CD4-positive, alpha-beta T cell treated with Interleukin-12 subunit alpha and Interleukin-12 subunit beta, for 1 hour (primary cell): ENCODE results near the gene SLC25A22.

Experiments
- DNase-seq: peaks from one replicate; pipeline ENCODE4 v3.0.0-alpha.2; 2020

SLC25A22 gene

DNA sequence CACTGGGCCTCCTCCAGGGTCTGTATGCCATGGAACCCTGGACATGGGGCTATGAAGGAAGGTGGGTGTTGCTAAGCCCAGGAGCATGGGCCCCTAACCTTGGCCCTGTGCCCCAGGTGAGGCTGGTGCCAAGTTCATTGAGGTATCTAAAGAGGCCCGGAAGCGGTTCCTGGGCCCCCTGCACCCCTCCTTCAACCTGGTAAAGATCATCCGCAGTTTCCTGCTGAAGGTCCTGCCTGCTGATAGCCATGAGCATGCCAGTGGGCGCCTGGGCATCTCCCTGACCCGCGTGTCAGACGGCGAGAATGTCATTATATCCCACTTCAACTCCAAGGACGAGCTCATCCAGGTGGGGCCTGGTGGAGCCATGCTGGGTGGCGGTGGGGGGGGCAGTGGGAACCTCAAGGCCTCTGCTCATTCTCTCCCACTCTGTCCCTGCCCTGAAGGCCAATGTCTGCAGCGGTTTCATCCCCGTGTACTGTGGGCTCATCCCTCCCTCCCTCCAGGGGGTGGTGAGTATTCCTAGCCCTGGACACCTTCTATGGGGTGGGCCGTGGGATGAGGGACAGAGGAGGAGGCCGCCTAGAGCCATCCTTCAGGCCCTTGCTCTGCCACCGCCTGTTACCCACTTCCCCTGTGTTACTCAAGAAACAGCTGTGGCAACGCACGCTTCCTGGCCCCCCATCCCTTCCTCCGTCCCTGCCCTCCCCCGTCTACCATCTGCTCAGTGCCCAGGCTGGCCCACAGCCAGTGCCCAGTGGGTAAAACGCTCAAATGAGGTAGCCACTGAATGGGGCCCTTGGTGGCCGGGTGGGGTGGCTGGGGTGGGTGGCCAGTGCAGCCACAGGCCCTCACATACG is 23.7 kb upstream of the SLC25A22 start:
- DNase-seq: no peak

DNA sequence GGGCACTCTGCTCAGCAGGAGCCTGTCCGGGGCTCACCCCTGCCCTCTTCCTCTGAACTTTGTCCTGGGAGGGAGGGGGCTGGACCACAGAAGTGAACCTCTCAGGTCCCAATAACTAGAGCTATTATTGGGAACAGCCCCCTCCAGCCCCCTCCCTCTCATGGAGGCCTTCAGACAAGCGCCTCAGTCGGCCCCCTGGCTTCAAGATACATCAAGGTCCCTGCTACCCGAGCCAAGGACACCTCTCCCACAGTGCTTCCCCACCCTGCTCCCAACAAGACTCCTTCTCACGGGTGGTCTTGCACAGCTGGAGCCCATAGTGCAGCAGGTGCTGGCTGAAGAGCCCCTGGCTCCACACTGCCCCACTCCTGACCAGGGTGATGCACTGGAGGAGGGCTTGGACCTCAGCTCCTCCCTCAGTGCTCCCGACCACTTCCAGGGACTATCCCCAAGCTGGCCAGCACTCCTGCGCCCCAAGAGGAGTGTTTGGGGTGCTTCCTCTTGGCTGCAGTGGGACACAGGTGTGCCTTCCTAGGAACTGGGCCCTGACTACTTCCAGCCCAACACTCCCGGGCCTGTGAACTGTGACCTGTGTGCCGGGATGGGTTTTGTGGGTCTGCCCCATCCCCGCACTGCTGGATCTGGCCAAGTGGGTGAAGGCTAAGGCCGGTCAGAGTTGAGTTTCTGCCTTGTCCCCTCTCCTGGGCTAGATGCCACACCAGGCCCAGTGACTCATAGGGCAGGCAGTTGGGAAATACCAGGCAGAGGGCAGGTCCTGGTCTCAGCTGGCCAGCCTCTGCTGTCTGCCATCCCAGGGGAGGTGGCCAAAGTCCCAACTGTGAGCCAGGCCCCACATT is 22.8 kb upstream of the SLC25A22 start:
- no peak for DNase-seq

DNA sequence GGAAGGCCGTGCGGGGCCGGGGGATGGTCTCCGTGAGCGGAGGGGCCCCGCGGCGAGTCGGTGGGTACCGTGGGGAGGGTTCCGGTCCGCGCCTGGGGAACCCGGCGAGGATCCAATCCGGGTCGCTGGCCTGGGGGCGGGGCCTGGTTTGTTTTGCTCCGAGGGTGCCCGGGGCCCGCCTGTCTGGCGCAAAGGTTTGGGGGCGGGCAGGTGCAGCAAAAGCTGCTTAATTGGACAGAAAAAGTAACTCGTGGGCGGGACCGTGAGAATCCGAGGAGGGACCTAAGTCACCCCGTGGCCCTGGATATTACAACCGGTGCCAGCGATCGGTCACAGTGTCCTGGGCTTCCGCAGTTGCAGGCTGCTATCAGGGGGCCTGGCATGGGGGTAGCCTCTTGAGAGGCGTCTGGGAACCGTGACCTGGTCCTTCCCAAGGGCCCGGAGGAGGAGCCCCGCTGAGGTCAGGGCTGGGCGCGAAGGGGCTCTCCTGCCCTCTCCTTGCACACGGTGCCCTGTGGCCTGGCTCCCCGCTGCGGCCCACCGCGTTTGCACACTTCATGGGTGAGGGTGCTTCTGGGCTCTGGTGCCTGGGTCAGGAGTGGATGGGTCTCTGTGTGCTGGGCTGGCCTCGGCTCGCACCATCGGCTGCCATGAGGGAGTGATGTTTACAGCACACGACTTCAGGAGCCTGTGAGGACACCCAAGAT is 22.0 kb upstream of the SLC25A22 start:
- peak; percentile 95 for DNase-seq

DNA sequence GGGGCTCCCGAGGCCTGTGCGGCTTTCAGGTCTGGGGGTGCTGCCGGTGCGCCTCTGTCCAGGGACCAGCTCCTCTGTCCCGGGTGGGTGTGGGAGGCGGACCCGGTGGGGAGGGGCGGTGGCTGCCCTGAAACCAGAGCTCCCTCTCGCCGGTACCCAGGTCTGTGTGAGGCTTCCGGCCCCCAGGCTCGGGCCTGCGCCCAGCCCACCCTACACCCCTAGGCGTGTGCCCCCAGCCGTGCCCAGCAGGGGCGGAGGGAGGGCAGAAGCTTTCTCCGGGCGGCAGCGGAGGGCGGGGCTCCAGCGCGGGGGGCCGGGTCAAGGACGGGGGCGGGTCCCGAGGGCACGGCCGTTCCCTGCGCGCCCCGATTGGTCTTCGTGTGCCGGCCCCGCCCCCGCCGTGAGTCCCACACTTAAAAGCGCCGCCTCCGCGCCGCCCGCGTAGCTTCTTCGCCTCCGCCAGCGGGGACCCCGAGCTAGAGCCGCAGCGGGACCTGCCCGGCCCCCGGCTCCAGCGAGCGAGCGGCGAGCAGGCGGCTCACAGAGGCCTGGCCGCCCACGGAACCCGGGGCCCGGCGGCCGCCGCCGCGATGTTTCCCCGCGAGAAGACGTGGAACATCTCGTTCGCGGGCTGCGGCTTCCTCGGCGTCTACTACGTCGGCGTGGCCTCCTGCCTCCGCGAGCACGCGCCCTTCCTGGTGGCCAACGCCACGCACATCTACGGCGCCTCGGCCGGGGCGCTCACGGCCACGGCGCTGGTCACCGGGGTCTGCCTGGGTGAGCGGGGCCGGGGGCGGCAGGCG is 21.2 kb upstream of the SLC25A22 start:
- DNase-seq: peak; percentile 93

DNA sequence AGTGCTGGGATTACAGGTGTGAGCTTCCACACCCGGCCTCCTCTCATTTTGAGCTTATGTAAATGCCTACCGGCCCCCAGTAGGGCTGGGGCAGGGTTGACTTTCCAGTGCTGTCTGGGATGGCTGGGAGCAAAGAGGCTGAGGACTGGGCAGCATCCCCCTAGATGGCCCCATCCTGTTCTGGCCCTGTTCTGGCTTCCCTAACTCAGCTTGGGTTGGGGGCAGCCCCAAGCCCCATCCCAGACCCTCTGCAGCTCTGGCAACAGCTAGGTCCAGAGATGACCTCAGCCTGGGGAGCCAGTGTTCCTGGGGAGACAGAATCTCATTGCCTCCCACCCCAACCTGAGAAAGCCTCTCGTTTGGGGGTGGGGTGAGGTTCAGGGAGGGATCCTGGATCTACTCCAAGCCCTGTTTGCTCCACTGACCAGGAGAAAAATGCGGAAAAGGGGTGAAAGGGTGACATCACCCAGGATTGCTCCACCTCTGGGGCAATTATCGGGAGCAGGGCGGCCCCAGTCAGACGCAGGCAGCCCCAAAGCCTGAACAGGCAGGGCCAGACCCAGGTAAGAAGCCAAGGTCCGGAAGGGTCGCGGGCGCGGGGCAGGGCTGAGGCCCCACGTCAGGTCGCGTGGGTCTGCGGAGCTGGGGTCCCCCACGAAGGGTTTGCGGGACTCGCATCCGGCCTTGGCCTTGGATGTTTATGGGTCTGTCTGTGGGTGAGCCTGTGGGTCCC is 20.5 kb upstream of the SLC25A22 start, which contains the start of gene PNPLA2:
Gene PNPLA2, plus strand, starts transcription at position 519 of the 733 bp plus-strand sequence. CDS start 805 bp downstream, outside the sequence.
- DNase-seq: no peak

DNA sequence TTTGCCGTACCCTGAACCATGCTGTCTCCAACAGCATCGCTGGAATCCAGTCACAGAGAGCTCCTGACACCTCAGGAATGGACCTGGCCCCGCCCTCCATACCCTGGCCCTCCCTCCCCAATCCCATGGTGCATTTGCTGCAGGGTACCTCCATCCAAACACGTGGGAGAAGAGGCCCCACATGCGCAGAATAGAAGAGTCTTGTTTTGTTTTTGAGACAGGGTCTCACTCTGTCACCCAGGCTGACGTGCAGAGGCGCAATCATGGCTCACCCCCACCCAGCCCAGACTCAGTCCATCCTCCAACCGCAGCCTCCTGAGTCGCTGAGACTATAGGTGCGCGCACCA is 18.3 kb upstream of the SLC25A22 start:
- DNase-seq: no peak

DNA sequence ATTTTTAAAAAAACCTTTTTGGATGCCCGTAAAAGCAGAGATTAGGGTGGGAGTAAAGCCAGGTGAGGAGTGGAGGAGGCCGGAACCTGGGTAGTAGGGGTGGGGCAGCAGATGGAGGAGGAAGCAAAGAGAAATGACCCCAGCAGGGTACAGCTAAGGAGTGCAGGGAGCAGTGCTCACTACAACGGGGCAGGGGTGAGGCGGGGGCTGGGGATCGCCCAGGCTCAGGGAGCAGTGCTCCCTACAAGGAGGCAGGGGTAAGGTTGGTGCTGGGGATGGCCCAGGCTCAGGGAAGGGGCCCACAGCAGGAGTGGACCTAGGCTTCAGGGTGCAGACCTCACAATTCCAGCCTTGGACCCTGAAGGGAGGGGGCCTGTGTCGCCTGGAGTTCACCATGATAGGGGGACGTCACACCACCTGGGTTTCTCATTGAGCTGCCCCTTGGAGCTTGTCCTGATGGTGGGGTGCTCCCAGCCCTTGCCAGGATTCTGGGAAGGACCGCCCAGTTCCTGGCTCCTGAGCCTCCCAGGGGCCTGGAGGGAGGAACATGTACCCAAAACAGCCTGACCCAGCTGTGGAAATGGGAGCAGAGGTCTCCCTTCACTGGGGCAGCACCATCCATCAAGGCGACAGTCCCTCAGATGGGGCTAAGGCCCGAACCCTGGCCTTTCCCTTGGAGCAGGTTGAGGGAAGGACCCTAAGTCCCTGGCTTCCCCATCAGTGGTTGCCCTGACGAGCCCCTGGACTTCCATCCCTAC is 17.8 kb upstream of the SLC25A22 start:
- no peak for DNase-seq

DNA sequence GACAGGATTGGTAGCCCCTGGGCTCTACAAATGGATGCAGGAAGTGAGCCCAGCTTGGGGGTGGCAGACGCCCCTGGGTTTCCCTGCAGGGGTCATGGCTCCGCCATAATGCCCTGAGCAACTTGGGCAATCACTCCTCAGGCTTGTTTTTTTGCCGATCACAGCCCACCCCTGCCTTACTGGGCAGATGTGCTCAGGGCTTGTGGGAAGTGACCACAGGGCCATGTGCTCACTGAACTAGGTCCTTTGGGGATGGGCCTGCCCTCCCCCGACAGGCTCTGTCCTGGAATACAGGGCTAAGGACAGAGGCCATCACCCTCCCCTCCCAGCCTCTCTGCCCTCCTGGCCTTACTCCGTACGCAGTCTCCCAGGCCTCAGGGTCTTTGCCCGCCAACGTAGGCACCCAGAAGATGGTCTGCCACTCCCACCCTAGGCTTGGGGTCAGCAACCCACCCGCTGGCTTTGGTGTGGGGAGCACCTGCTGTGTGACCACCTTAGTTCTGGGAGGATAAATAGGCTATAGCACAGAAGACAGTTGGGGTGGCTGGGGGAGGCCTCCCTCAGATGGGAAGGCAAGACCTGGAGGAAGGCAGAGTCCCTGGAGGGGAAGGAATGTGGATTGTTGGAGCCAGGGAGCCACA is 15.5 kb upstream of the SLC25A22 start:
- no peak for DNase-seq

DNA sequence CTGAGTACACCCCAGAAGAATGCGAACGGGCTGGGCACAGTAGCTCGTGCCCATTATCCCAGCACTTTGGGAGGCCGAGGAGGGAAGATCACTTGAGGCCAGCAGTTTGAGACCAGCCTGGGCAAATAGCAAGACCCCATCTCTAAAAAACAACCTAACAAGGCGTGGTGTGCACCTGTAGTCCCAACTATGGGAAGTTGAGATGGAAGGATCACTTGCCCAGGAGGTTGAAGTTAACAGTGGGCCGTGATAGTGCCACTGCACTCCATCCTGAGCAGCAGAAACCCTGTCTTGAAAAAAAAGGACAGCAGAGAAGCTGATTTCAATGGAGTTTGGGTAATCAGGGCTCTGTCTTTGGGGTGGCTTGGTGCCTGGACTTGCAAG is 15.0 kb upstream of the SLC25A22 start:
- DNase-seq: no peak

DNA sequence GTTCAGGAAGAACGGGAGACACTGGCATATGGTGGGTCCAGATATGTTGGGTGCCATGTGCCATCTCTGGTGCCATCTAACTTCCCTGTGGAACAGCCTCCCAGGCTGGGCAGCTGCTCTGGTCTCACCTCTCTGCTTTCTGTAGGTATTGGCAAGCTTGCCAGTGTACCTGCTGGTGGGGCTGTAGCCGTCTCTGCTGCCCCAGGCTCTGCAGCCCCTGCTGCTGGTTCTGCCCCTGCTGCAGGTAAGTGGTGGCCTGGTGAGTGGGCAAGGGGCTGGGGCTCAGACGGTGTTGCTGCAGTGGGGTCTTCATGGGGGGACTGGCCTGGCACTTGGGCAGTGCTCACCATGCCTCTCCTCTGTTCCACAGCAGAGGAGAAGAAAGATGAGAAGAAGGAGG is 14.3 kb upstream of the SLC25A22 start:
- DNase-seq: no peak

DNA sequence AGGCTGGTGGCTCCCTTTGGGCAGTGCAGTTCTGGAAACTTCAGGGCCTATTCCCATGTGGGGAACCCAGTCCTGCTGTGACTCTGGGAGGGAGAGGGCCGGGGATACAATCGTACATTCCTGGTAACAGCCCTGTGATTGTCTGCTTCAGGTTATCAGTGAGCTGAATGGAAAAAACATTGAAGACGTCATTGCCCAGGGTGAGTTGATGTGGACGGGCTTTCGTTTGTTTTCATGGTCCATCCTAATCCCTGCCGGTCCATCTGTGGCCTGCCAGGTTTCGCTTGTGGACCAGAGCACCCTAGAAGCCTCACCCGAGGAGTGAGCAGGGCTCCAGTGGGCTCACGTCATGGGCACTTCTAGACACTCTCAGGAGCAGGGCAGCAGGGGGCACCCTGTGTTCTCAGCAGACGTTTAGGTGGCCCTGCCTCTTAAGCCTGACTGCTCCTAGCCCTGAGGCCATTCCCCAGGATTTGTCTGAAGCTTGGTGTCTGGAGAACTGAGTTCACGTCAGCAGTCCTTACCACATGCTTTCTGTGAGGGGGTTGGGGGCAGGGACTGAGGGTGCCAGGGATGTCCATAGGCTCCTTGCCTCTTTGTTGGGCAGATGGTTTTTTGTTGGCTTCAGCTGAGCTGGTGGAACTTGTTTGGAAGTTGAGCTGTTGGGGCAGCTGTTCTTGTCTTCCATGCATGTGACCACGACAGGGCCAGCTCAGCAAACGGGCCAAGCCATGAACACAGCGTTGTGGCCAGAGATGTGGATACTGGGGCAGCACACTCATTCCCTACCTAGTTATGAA is 13.6 kb upstream of the SLC25A22 start:
- DNase-seq: no peak

DNA sequence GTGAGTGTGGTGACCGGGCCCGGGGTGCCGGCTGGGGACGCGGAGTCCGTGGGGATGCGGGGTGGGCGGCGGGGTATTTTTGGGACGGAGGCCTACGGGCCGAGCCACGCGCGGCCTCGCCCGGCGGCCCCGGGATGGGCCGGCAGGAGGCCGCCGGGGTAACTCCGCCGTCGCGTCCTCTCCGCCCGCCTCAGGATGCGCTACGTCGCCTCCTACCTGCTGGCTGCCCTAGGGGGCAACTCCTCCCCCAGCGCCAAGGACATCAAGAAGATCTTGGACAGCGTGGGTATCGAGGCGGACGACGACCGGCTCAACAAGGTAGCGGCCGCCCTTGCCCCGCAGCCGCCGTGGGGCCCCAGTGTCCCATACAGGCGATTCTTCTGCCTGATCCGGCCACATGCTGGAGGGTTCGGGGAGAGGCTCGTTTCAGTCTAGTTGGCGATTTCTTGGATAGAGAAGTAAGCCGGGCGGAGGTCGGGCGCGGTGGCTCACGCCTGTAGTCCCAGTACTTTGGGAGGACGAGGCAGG is 12.0 kb upstream of the SLC25A22 start:
- no peak for DNase-seq

DNA sequence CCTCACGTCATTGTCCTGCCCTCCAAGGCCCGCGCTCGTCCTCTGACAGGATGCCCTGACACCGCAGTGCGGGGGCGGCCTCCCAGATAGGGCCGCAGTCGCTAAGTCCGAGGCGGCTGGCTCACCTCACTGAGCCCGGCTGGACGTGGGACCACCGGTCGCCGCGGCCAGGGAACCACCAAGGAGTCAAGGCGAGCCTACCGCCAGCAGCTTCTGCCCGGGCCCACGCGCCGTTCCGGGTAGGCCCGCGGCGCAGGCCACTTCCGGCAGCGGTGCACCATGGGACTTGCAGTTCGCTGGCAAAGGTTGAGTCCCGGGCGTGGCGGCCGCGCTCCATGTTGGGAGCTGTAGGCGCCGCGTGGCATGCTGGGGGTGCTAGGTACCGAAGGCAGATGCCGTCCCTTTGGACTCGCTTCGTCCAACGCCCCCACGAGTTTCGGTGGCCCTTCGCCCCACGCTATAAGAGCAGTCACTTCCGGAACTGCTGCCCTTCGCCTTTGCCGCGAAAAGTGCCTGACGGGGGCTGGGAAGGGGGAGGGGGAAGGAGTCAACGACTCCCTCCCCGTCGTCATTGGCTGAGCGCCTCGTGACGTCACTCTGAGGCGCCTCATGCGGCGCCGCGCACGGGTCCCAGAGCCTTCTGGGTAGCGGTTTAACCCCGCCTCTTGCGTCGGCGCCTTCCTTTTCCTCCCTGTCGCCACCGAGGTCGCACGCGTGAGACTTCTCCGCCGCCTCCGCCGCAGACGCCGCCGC is 11.4 kb upstream of the SLC25A22 start, which contains the start of gene RPLP2:
Gene RPLP2, plus strand, starts transcription at position 681 of the 753 bp plus-strand sequence. CDS start 268 bp downstream, outside the sequence.
- DNase-seq: peak; percentile 97

DNA sequence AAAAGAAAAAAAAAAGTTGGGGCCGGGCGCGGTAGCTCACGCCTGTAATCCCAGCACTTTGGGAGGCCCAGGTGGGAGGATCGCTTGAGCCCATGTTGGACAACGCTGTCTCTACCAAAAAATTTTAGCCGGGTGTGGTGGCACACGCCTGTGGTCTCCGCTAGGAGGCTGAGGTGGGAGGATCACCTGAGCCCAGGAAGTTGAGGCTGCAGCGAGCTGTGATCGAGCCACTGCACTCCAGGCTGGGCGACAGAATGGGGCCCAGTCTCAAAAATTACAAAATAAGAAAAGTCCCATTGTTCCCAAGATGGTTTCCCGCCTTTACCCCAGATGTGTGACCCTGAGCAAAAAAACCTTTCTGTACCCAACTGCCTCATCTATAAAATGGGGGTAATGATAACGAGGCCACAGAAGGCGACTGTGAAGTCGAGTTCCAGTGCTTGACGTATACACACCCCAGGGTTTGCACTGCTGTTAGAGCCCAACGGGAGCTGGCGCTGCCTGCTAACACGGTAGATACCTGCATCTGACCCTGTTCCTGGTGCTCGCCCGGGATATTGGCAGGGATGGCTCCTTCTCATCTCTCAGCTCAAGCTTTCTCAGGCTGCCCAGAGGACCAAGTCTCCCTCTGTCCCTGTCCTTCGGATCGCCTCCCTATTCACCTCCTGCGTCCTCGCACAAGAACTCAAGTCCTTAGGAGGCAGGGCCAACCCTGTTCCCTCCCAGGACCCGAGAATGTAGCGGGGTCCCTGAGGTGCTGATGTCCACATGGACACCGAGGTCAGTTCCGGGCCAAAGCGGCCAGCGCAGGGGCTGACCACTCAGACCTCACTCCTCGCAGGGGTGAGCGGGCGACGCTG is 10.6 kb upstream of the SLC25A22 start:
- DNase-seq: peak; percentile 62

DNA sequence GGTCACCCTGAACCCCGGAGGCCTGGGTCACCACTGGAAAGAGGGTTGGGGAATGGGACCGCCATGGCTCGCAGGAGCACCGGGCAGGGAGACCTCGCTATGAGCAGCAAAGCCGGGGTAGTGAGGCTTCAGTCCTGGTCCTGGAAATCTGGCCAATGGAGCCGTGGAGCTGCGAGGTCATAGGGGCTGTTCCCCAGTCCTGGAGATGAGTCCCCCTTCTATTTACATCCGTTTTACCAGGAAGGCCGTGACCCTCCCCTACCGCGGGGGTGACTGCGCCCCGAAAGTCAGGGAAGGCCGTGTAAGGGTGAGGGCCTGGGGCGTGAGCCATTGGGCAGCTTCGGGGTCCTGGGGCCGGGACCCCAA is 6.5 kb upstream of the SLC25A22 start:
- no peak for DNase-seq

DNA sequence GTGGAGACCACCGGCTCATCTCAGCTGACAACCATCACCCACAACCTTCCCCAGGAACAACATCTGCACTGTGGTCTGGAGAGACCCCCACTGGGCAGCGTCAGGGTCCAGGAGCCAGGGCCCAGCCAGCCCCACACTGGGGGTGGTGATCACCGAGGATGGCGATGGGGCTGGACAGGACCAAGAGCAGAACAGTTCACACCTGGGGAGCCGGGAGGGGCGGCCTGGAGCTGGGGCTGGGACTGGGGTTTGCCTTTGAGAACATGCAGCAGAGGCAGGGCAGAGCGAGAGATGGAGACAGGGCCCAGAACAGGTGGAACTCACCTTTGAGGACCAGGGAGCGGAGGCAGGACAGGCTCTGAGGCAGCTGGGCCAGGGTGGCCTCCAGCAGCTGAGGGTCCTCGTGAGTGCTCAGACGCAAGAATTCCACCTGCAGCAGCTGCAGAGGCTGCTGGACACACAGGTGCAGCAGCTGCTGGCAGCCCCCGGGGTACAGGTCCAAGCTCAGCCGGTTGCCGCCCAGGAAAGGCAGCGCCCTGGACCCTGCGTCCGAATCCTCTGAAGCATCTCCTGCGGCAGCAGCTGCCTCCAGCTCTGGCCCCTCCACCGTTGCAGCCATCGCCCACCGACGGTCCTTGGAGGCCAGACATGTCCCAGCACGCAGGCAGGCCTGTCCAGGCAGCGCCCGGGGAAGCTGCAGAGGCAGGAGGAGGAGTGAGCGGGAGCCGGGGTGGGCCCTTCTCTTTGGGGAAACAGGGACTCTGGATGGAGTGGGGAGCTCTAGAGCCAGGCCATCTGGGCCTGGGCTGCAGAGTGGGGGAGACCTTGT is 5.9 kb upstream of the SLC25A22 start:
- no peak for DNase-seq

DNA sequence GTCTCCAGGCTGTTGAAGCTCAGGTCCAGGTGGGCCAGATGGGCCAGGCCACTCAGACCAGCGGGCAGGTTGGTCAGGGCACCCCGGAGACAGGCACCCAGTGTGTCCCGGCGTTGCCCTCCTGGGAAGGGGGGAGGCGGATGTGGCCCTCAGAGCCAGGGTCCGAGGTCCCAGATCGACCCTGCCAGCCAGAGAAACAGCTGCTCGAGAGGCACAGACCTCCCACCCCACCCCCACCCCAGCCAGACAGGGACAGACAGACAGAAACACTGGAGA is 5.3 kb upstream of the SLC25A22 start:
- no peak for DNase-seq
